Measurements from ENCODE around the gene MVK.

The MVK gene

DNA sequence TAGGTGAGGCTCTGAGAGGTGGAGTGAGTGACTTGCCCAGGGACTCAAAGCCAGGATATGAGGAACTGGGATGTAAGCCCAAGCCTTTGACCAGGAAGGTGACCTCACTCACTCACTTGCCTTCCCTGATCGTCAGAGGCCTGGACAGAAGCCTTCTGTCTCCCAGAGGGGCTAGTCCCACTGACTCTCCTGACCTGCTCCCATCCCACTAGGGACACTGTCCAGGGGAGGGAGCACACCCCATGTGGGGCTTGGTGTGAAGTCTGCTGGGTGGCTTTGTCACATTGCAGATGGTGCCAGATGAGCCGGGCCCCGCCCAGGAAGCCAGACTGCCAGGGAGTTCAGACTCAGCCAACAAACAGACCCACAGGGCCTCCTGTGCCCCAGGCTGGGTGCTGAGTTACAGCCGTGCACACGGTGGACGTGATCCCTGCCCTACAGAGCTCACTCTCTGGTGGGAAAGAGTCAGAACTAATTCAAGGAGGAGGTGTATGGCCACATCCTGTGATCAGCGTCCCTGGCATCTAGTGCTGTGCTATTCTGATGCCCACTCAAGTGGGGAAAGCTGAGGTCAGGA lies 28.6 kb upstream of the MVK start:
- no peak for DNase-seq (ENCODE audit: low read depth in 4 of 4, low spot score in 1 of 4)

DNA sequence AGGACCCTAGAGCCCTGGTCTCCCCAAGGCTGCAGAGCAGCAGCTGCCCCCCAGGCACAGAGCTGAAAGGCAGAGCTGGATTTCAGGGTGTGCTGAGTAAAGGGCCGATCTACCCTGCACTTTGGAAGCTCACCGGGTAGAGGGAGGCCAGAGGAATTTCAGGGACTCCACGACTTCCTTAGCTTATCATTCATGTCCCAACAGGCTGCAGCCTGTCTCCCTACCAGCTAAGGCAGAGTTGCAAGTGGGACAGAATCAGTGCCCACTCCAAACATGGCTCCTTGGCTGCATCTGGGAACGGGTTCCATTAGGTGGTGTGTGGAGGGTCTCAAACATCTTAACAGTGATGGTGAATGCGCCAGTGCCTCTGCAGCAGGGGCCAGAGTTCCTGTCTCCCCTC lies 27.8 kb upstream of the MVK start:
- DNase-seq (ENCODE audit: low read depth in 4 of 4, low spot score in 1 of 4) = no peak

DNA sequence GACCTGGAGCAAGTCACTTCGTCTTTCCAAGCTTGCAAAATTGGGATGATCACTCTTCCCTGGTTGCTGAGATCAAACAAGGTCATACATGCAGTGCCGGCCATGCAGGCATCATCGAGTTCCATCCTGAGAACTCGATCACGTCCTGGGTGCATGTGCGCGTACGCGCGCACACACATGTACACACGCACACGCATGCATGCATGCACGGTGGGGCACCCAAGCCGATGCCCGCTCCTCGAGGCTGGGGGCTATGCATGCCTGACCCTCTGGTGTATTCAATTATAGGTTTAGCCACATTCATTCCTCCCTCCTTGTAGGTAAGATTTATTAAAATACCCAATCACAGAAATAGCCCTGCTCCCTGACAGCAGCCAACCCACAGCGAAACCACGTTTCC lies 26.3 kb upstream of the MVK start:
- no peak for DNase-seq (ENCODE audit: low read depth in 4 of 4, low spot score in 1 of 4)

DNA sequence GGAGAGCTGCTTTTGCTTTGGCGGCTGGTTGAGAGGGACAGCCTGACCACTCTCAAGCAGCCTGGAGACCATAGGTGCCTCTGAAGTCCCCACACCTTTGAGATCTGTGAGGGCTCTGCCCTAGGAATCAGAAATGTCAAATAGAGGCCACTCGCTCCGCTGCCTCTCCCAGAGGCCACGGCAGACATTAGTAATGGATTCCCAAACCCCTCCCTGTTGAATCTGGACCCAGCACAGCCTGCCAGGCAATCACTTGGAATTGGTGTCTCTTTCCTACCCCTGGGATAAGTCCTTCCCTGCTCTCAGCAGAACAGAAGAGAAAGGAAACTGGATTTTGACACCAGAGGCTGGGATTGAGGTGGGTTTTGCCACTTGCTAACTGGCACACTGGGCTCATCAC lies 25.3 kb upstream of the MVK start:
- no peak for DNase-seq (ENCODE audit: low read depth in 4 of 4, low spot score in 1 of 4)

DNA sequence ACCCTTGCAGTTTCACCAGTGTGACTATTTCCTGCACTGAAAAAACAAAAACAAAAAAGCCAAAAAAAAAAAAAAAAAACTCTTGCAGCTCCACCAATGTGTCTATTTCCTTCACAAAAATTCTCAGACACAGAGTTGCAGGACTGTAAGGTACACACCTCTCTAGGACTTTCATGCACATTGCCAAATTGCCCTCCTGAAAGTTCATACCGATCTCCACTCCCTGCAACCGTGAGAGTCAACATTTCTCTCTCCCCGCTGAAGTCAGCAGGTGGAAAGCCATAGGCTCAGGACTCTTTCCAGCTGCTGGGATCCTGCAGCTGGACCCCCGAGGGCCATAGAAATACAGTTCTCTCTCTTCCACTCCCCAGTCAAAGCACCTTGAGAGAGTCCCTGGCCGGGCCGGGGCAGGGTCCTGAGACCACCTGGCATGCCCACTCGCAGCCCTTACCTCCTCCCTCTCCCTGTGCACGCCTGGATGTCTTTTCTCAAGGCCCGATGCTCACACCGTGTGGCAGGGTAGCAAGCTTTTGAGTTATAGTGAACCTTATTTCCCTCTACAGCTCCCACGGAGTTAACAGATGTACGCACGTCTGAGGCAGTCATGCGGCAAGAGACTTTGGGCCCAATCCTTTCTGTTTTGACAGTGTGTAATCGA lies 23.9 kb upstream of the MVK start:
- no peak for DNase-seq (ENCODE audit: low read depth in 4 of 4, low spot score in 1 of 4)

DNA sequence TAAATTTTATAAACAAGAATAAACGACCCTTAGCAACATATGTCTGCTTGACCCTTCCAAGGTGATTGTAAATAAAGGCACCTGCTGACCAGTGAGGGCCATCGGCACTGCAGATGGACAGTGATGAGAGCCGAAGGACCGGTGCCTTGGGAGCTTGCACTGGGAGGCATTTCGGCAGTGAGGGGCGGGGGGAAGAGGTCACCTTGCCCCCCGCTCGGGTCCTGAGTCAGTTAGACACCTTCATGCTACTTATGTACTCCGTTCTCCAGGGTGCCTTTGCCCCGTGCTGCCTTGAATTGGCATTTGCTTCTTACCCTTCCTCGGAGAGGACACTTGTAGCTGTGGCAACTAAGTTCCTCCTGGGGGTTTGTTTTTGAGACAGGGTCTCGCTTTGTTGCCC lies 23.3 kb upstream of the MVK start:
- no peak for DNase-seq (ENCODE audit: low read depth in 4 of 4, low spot score in 1 of 4)

DNA sequence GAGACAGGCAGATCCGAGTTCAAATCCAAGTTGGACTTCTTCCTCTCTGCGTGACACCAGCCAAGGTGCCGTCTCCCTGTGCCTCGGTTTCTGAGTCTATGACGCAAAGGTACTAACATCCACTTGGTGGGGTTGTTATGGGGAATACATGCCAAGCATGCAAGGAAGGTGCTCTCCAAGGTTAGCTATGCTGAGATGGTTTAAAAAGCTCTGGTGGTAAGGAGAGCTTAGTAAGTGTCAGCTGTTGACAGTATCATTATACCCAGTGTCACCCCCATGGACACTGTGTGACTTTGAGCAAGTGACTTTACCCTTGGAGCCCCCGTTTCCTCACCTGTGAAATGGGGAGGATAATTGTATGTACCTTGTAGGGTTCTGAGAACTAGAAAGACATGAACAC lies 22.5 kb upstream of the MVK start:
- DNase-seq (ENCODE audit: low read depth in 4 of 4, low spot score in 1 of 4) = no peak

DNA sequence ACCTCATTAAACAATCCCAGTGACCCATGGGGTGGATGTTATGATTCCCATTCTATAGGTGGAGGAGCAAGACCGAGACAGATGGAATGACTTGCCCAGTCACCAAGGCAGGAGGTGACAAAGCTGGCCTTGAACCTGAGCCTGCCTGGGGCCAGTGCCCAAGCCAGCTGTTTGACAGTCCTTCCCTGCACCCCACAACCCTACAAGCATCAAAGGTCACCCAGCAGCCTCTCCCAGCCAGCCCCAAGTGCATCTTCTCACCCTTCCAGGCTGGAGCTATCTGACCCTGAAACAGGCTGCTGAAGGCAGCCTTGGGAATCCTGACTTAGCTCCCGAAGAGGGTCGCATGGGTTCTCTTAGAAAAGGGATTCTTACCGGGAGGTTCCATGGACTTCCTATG lies 20.6 kb upstream of the MVK start:
- no peak for DNase-seq (ENCODE audit: low read depth in 4 of 4, low spot score in 1 of 4)

DNA sequence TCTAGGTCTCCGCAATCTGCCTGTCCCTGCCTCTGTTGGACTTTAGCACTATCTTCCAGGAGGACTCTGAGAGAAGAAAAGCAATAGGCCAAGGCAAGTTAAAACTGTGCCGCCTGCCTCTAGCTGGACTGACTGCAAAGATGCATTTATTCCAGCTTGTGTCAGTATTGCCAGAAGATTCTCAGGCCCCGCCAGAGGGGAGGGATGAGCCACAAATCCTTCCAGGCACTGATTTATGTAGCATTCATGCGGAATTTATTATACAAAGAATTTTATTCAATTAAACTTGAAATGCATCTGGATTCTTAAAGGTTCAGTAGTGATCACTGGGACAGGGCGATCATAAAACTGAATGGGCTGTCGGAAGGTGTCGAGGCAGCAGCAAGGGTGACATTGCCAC lies 20.1 kb upstream of the MVK start:
- DNase-seq (ENCODE audit: low read depth in 4 of 4, low spot score in 1 of 4) = no peak

DNA sequence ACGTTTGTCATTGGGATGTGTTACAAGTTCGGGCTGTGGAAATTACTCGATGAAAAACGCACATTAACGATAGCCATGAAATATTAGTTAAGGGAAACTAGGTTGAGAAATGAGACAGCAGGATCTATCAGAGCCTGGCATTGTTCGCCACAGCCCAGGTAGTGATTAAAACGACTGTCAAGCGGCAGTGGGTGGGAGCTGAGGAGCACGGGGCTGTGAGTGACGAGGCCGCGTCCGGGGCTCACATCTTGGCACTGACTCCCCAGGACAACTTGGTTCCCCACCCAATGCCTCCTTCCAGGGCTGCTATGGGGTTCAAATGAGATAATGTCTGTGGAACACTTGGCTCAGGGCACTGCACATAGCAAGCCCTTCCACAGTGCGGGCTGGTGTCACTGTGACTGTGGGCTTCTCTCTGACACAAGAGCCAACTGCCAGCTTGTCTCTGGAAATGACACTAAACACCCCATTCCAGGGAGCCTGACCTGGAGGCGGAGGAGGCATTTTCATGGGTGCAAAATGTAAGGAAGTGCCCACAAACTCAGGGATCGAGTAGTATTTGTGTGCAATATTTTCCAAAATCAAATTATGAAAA lies 19.6 kb upstream of the MVK start:
- DNase-seq (ENCODE audit: low read depth in 4 of 4, low spot score in 1 of 4) = no peak

DNA sequence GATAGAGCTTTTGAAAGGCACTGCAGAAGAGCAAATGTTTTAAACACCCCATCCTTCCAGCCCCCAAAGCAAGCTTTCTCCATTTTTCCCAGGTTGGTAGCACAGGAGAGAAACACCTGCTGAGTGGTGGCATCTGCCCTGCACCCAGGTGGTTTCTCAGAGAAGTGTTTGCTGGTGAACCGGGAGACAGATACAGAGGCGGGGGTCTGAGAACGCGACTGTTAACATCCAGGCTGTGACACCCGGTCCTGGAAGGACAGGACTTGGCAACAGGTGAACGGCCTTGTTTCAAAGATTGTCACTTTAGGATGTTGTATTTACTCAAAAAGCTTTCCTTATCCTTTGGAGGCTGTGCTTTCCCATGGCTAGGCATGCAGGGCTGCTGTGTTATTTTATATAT lies 18.8 kb upstream of the MVK start:
- no peak for DNase-seq (ENCODE audit: low read depth in 4 of 4, low spot score in 1 of 4)

DNA sequence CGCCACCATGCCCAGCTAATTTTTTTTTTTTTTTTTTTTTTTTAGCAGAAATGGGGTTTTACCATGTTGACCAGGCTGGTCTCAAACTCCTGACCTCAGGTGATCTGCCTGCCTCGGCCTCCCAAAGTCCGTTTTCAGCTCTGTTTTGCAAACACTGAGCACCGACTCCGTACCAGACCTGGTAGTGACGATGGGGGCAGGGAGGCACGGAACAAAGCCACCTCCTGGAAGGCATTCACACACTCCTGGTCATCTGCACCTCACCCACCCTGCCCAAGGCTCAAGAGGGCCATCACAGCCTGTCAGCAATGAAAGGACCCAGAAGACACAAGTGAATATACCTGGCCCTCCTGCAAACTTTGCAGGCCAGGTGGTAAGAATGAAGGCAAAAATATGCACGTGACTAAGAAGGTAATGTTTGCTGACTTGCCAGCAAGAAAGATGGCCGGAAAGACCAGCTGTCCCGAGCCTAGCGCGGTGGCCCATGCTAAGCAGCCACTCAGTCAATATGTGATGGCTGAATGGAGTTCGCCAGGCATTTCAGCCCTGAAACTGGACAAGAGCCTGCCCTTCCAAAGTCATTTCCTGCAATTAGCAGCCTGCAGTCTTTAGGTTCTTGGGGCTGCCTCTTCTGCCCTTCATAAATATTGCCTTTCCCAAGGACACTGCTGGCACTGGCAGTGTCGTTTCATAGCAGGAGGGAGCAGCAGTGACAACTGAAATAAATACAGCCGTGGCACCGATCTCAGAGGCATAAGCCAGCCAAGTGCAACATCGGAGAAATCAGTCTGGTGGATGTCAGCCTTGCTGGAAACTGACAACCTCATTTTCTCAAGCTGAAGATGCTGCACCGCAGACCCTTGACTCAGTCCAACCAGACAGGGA lies 17.9 kb upstream of the MVK start:
- DNase-seq (ENCODE audit: low read depth in 4 of 4, low spot score in 1 of 4) = no peak

DNA sequence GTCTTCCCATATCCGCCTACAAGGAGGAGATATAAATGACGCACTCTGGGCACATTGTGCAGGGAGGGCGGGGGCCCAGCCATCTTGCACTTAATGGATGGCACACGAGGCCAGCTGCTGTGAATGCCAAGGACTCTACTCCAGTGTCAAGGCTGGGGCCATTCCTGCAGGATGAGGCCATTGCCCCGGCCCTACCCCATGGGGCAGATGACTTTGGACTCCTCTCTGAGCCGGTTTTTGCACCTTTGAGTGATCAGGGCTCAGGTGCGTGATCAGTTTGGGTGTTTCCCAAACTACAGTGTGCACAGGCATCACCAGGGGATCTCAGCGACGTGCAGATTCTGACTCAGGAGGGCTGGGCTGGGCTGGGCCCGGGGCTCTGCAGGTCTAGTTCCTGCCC lies 16.4 kb upstream of the MVK start:
- DNase-seq (ENCODE audit: low read depth in 4 of 4, low spot score in 1 of 4) = no peak

DNA sequence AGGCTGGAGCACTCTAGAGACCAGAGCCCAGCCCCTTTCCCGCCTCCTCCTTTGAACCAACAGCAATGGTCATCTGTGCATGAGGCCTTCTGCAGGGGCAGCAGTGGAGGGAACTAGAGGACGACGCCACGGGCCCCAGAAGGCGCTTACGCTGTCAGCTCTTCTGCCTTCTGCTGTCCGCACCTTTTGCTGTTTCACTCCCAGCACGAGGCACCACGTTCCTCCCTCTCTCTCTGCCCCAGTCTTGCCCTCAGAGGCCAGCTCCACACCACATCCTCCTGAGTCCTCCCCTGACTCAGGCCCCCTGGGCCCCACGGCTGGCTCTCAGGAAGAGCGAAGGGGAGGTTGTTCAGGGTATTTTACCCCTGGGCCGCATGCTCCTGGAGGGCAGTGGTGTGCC lies 15.8 kb upstream of the MVK start:
- no peak for DNase-seq (ENCODE audit: low read depth in 4 of 4, low spot score in 1 of 4)

DNA sequence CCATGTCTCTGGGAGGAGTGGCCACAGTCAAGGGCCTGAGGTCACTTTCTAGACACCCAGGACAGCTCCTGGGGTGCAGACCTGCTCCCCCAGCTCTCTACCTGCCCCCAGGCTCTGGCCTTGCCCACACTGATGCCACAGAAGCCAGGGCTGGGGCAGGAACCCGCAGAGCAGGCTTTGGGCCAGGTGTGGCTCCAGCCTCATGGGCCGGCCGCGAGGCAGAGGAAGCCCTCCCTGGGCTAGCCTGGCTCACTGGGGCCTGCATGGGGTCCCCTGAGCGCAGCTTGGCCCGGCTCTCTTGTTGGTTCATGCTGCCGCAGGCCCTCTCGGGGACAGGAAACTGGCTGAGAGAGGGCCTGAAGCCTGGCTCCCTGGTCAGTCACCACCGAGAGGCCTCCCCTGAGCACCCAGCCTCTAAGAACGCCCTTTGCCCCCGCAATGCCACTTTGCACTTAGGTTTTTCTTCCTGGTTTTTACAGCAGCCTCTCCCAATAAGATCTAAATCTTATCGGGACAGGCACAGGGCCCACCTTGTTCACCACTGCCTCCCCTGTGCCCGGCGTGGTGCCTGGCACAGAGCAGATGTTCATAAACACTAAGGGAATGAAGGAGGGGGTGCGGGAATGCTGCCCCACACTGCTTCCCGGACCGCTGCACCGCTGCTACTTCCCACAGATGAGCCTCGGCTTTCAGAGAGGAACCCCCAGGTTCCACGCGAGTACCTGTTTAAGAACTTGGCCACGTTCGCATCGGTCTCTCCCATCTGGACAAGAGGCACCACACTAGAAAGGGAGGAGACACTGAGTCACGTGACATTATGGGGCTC lies 15.0 kb upstream of the MVK start:
- DNase-seq (ENCODE audit: low read depth in 4 of 4, low spot score in 1 of 4) = no peak

DNA sequence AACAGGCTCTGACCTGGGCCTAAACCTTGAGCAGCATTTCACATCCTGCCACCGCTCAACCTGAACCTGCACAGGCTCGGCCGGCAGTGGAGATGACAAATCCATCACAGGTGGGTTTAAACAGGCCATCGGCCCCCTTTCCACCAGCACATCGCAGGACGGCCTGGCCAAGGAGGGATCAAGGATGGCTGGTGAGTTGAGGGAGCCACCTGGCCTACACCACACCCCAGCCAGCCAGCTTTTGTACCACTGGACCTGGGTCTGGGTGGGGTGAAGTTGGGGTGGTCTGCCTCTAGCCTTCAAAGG lies 14.4 kb upstream of the MVK start:
- no peak for DNase-seq (ENCODE audit: low read depth in 4 of 4, low spot score in 1 of 4)

DNA sequence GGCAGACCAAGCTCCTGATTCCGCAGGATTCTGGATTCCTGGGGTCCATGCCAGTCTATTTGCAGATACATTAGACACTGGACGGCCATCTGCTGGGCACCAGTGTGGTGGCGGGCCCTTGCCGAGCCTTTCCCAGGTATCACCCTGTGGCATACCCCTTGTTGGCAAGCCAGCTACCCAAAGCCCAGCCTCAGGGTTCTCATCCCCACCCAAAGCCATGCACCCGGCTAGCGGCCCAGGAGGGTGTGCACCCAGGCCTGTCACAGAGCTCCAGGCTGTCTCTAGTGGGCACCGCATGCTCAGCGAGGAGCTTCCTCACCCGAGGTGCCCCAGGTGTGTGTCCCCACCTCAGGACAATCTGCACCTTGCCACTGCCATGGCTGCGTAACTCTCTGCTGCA lies 14.0 kb upstream of the MVK start:
- DNase-seq (ENCODE audit: low read depth in 4 of 4, low spot score in 1 of 4) = no peak

DNA sequence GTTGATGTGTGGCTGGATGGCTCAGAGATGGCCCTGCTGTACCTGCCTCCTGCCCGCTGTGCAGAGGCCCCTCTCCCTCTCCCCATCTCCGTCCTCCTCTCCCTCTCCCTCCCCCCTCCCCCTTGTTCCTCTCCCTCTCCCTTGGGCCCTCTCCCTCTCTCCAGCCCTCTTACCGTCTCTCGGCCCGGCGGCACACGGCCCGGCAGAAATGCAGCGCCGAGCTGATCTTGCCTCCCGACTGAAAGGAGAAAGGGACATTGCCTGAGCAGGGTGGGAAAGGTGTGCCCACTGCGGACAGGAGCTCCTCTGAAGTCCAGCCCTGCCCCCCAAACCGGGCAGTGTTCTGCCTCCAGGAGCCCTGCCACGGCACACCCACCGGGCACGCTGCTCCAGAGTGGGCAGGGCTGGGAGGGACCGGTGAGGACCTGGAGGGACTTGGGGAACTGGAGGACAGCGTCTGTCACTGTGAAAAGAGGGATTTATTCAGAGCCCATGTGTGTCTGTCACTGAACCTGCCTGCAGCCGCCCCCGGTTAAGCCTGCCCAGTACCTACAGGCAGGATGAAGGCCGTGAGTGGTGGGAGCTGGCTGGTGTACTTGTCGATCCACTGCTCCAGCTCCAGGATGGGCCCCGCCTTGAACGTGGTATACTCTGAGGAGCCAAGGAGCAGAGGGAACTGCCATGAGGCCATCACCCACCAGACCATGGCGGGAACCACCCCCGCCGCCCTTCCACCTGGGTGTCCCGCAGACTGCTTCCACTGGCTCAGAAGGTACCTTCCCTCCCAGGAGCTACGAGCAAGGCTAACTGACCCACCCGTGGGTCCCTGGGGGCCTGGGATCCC lies 12.5 kb upstream of the MVK start:
- no peak for DNase-seq (ENCODE audit: low read depth in 4 of 4, low spot score in 1 of 4)

DNA sequence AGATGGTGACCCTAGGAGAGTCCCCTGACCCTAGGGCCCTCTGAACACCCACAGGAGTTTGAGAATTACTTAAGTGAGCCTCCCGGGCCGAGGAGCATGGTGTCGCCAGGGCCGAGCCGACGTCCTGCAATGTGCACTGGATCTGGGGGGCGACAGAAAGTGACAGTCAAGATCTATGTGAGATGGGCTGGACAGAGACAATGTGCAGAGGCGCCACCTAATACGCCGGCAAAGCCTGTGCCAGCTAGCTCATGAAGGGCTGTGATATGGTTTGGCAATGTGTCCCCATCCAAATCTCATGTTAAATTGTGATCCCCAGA lies 11.9 kb upstream of the MVK start:
- no peak for DNase-seq (ENCODE audit: low read depth in 4 of 4, low spot score in 1 of 4)

DNA sequence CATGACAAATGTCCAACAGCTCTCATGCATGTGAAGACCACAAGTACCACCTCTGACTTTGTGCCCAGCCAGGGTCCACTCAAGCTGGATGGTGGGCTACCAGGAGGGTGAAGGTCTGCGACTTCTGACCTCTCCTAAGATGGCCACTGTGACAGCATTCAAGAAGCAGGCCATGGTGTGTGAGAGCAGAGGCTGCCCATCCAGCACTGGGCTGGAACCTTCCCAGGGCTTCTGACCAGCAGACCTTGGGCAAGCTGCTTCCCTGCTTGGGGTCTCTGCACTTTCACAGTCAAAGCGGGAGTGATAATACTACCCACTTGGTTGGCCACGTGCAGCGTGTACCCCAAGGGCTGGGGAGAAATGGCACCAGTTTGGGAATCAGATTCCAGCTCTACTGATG lies 10.7 kb upstream of the MVK start:
- DNase-seq (ENCODE audit: low read depth in 4 of 4, low spot score in 1 of 4) = no peak
